Bronchial epithelial cell (primary cell): Measurements from ENCODE around the gene ATP6V1G3. TPM values are rescaled to one million over a fixed set of nuclear protein-coding genes. Genes with fewer than 3 reads are reported as not detected.
"Not testable (repeated sequence)": the region's sequence is repeated elsewhere in the genome, so short reads cannot be mapped to it uniquely, and the experiment has no call there.

Experiments used
- DNase-seq: peaks from one replicate; pipeline ENCODE4 v3.0.0-alpha.2; 2010; ENCODE audit warnings: low read depth
- FAIRE-seq: peaks from 2 replicates; lab custom pipeline; 2011; peaks lifted over from hg19 to GRCh38; lab: Jason Lieb, UNC
- H3K27me3 ChIP-seq: 2 replicates; pipeline ENCODE4 v1.5.1; 2011; ENCODE audit warnings: low read length; ENCODE audit not compliant: control insufficient read depth, insufficient read depth
- H3K36me3 ChIP-seq: 2 replicates; pipeline ENCODE4 v1.5.1; 2011; ENCODE audit warnings: low read length; ENCODE audit not compliant: control insufficient read depth, insufficient read depth
- H3K4me3 ChIP-seq: 2 replicates; pipeline ENCODE4 v1.5.1; 2011; ENCODE audit warnings: mild to moderate bottlenecking, low read depth, low read length, control low read depth
- CTCF ChIP-seq: IDR thresholded peaks from 2 replicates; pipeline ENCODE4 v1.5.1; 2011; ENCODE audit warnings: mild to moderate bottlenecking, moderate library complexity, low read length, control low read depth, inconsistent platforms; ENCODE audit not compliant: insufficient read depth, severe bottlenecking
- total RNA-seq: library from RNA; depleted of rRNA; stranded (reverse); fragments of >200 nt; gene quantifications from 2 replicates; pipeline ENCODE4 v1.2.1, GENCODE V29; 2014

The ATP6V1G3 gene
- total RNA-seq, 1 donor from 2014 or later: not detected

- Histone ChIP-seq H3K27me3 (no peaks in the 10 kb centered on the region), H3K4me3 (no peak overlapping the region), H3K36me3 (no peaks in the 10 kb centered on the region)
- FAIRE-seq (no peak), DNase-seq (no peak)
- TF ChIP-seq CTCF: no peak
Measured at GRCh38 chr1:198530953-198531352, 9.5 kb downstream of the ATP6V1G3 start.

GRCh38 chr1:198529414-198529813 is 11.1 kb downstream of the ATP6V1G3 start:
- DNase-seq (no peak), FAIRE-seq (no peak)
- Histone ChIP-seq H3K36me3 (no peaks in the 10 kb centered on the region), H3K27me3 (no peaks in the 10 kb centered on the region), H3K4me3 (no peak overlapping the region)
- TF ChIP-seq CTCF: no peak

GRCh38 chr1:198528364-198528763 is 12.1 kb downstream of the ATP6V1G3 start:
- no peak for TF ChIP-seq CTCF
- no peaks in the 10 kb centered on the region for H3K27me3 ChIP-seq
- peak; percentile 21 for DNase-seq
- H3K4me3 ChIP-seq: no peak overlapping the region
- FAIRE-seq: no peak
- no peaks in the 10 kb centered on the region for H3K36me3 ChIP-seq

GRCh38 chr1:198524556-198524955 is 15.9 kb downstream of the ATP6V1G3 start:
- Histone ChIP-seq H3K27me3 (no peaks in the 10 kb centered on the region), H3K4me3 (no peak overlapping the region), H3K36me3 (no peaks in the 10 kb centered on the region)
- DNase-seq (no peak), FAIRE-seq (no peak)
- no peak for TF ChIP-seq CTCF

- H3K4me3 ChIP-seq, FAIRE-seq, DNase-seq, H3K36me3 ChIP-seq, H3K27me3 ChIP-seq: not testable (repeated sequence)
Measured at GRCh38 chr1:198524127-198524526, 16.4 kb downstream of the ATP6V1G3 start.

- no peak overlapping the region for H3K4me3 ChIP-seq
- no peaks in the 10 kb centered on the region for H3K36me3 ChIP-seq
- no peak for DNase-seq
- FAIRE-seq: no peak
- no peak for TF ChIP-seq CTCF
- H3K27me3 ChIP-seq: no peaks in the 10 kb centered on the region
Measured at GRCh38 chr1:198523182-198523950, 17.1 kb downstream of the ATP6V1G3 start.
